Measurements from ENCODE around the gene SLC45A3.
"Not testable (repeated sequence)": the region's sequence is repeated elsewhere in the genome, so short reads cannot be mapped to it uniquely, and the experiment has no call there.

The SLC45A3 gene

GRCh38 chr1:205667909-205668643 lies 12.2 kb downstream of the SLC45A3 start:
- no peak for DNase-seq (ENCODE audit: low read depth)

DNA sequence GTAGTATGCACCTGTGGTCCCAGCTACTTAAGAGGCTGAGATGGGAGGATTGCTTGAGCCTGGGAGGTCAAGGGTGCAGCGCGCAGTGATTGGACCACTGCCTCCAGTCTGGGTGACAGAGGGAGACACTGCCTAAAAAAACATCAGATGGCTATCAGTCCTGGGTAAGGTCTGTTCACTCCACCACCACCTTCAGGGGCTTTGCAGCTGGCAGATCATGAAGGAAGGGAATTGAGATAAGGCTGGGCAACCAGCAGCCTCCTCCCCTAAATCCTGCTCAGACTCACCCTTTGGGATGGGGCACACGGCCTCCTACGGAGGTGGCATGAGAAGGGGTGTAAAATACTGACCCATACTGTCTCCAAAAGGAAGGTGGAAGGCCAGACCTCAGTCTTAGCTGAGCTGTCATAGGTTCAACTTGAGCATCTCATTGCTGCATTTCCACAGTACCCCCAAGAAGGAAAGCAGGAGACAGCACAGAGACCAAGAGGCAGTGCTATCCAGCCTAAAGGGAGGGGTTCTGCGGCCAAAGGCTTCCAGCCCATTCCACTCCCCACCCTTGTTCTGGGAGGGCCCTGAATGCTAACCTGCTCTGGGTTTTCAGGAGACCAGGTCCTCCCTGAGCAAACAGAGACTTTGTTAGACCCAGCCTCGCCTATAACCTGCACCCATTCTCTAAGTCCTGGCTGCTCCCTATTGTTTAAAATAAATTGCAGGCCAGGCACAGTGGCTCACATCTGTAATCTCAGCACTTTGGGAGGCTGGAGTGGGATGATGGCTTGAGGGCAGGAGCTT lies 13.7 kb downstream of the SLC45A3 start:
- no peak for DNase-seq (ENCODE audit: low read depth)

GRCh38 chr1:205665201-205666045 lies 14.9 kb downstream of the SLC45A3 start:
- no peak for DNase-seq (ENCODE audit: low read depth)

DNA sequence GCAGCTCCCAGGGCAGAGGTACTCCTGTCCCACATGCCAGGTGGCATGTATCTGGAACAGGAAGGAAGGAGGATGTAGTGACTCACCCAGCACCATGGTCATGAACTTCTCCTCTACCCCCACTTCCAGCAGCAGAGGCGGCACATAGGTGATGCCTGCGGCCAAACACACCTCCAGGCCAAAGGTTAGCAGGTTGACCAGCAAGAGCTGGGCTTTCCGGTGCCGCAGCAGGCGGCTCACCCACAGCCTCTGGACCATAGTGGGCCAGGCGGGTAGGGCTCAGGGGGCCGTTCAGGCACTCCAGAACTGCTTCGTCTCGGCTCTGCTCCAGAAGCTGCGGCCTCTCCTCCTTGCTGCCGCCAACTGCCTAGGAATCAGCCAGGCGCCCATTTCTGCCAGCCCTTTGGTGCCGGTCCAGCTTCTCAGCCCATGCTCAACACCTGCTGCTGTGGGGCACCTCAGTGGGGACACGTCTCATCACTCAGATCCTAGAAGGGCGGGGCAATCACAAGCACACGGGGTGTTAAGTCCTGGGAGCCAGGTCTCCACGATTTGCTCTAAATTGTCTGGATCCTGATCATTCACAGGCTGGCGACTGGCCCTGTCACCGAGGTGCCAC lies 15.8 kb downstream of the SLC45A3 start:
- DNase-seq (ENCODE audit: low read depth): no peak

- DNase-seq (ENCODE audit: low read depth): no peak
Observed at GRCh38 chr1:205663286-205663936, 16.9 kb downstream of the SLC45A3 start.

GRCh38 chr1:205662791-205663190 lies 17.5 kb downstream of the SLC45A3 start:
- DNase-seq (ENCODE audit: low read depth): no peak

DNA sequence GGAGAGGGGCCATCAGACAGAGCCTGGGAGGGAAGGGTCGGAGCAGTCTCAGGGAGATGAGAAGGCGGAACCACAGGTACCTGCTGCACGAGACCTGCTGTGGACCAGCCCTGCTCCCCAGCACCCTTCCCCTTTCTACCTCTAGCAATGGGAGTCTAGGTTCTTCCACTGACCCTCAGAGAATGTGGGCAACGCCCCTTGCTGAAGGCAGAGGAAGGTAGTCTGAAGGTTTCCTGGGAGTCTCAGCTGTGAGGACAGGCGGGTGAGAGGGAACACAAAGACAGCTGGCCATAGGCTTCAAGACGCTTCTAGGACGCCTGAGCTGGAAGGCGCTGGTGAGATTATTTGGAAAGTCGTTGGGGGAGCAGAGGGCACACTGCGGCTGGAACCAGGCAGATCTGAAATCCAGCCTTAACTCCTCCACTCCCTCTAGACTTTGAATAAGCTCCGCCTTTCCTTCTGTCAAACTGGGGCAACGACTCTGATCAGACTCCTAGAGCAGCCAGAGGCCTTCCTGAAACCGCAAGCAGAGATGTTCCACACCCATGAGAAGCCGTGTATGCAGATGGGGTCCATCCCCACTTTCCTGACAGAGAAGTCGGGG lies 18.1 kb downstream of the SLC45A3 start:
- no peak for DNase-seq (ENCODE audit: low read depth)

- no peak for DNase-seq (ENCODE audit: low read depth)
Observed at GRCh38 chr1:205661429-205662134, 18.7 kb downstream of the SLC45A3 start.

- no peak for DNase-seq (ENCODE audit: low read depth)
Observed at GRCh38 chr1:205660361-205660760, 19.9 kb downstream of the SLC45A3 start.

- DNase-seq (ENCODE audit: low read depth): peak; percentile 38
Observed at GRCh38 chr1:205658943-205659581, 21.2 kb downstream of the SLC45A3 start.

- DNase-seq (ENCODE audit: low read depth): no peak
Observed at GRCh38 chr1:205656236-205656635, 24.1 kb downstream of the SLC45A3 start.

DNA sequence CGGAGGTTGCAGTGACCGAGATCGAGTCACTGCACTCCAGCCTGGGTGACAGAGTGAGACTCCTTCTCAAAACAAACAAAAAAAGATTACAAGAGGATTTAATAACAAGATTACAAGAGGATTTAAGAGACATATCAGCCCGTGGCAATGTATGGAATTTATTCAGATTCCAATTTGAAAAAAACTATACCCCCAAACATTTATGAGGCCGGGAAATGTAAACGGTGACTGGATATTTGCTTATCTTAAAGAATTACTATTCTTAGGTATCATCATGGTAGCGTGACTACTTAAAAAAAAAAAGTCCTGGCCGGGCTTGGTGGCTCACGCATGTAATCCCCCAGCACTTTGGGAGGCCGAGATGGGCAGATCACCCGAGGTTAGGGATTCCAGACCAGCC lies 27.3 kb downstream of the SLC45A3 start:
- DNase-seq (ENCODE audit: low read depth): no peak

DNA sequence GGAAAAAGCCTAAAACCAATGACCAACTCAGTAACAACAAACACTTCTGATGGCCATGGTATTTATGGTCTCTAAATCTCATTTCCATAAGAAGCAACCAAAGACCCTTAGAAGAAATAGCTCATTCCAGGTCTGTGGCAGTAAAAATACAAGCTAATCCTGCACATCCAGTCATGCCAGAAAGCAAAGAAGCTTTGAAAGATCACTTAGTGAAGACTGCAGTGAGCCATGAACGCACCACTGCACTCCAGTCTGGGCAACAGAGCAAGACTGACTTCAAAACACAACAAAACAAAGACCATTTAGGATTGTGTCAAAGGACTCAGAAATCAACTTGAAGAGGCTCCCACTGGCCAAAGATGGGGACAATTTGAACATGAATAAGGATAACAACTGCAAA lies 30.1 kb downstream of the SLC45A3 start:
- no peak for DNase-seq (ENCODE audit: low read depth)

- DNase-seq (ENCODE audit: low read depth): no peak
Observed at GRCh38 chr1:205645519-205645918, 34.8 kb downstream of the SLC45A3 start.

DNA sequence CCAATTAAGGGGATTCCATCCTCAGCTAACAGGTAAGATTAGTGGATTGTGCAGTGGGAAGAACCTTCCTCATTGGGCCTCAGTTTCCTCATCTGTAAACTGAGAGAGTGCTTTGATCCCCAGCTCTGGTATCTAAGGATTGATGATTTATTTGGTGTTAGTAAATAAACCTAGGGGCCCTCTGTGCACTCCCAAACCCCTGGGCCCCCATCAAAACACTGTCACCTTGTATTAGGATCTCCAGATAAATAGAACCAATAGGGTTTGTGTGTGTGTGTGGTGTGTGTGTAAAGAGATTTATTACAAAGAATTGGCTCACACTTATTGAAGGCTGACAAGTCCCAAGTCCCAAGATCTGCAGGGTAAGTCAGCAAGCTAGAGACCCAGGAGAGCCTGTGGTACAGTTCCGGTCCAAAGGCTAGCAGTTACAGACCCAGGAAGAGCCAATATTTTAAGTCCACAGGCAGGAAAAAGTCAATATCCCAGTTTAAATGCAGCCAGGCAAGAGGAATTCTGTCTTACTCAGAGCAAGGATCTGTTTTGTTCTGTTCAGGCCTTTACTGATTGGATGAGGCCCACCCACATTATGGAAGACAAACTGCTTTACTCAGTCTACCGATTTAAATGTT lies 37.5 kb downstream of the SLC45A3 start:
- no peak for DNase-seq (ENCODE audit: low read depth)

DNA sequence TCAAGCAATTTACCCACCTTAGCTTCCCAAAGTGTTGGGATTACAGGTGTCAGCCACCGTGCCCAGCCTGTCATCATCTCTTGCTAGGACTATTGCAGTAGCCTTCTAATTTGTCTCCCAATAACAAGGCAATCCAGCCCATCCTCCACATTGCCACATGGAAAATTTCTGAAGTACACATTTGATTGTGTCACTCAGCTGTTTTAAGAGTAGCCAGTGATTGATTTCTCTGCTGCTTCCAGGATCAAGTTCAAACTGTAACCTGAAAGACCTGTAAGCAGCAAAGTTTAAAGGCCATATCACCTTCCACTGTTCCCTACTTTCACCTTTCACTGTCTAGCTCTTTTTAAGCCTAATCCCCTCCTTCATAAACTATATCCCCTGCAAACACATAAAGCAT lies 40.7 kb downstream of the SLC45A3 start:
- no peak for DNase-seq (ENCODE audit: low read depth)

GRCh38 chr1:205637854-205638468 lies 42.3 kb downstream of the SLC45A3 start:
- DNase-seq (ENCODE audit: low read depth): no peak

DNA sequence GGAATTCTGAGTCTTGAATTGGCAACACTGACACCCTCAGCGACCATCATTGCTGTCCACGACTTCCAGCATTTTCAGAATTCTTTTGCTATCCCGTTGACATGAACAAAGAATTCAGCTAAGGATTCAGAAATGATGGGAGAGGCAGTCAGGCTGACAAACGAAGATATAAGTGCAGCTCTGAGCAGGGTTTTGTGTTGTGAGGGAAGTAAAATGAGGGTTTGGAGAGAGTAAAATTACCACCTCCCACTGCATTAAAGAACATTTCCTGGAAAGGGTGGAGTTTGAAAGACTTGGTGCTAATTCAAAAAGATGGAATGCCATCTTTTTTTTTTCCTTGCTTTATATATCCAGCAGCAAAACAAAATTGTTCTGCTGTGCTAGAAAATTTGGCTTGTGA lies 43.6 kb downstream of the SLC45A3 start:
- DNase-seq (ENCODE audit: low read depth): no peak

DNA sequence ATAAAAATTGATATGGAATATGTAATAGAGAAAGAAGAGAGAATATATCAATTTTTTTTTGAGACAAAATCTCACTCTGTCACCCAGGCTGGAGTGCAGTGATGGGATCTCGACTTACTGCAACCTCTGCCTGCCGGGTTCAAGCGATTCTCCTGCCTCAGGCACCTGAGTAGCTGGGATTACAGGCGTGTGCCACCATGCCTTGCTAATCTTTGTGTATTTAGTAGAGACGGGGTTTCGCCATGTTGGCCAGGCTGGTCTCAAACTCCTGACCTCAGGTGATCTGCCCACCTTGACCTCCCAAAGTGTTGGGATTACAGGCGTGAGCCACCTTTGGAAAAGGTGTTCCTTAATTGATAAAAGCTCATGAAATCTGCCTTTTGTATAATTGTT lies 44.2 kb downstream of the SLC45A3 start:
- not testable (repeated sequence) for DNase-seq (ENCODE audit: low read depth)

Data from stimulated activated CD8-positive, alpha-beta memory T cell treated with anti-CD3 and anti-CD28 coated beads, Interleukin-15, amount 100 ng/mL, for 24 hours (primary cell).